GM19043 (cell line): ENCODE data around the gene NUMBL.

Experiments
- ATAC-seq: cut with Tn5 transposase; IDR thresholded peaks from one replicate; pipeline ENCODE4 v1.9.1; 2021; ENCODE audit warnings: low read depth; ENCODE audit not compliant: unreplicated experiment

NUMBL gene

GRCh38 chr19:40691421-40692211, 1.2 kb upstream of the NUMBL start:
- no peak for ATAC-seq

GRCh38 chr19:40690693-40691420, 406 bp upstream of the NUMBL start:
- ATAC-seq = no peak

- no peak for ATAC-seq
Measured at GRCh38 chr19:40689339-40690049, 957 bp downstream of the NUMBL start.

- no peak for ATAC-seq
Measured at GRCh38 chr19:40688987-40689338, 1.5 kb downstream of the NUMBL start.

GRCh38 chr19:40688309-40688708, 2.1 kb downstream of the NUMBL start:
- no peak for ATAC-seq

GRCh38 chr19:40687525-40688016, 2.9 kb downstream of the NUMBL start:
- no peak for ATAC-seq

- no peak for ATAC-seq
Measured at GRCh38 chr19:40686882-40687524, 3.4 kb downstream of the NUMBL start.

GRCh38 chr19:40685563-40685962, 4.9 kb downstream of the NUMBL start:
- no peak for ATAC-seq

- no peak for ATAC-seq
Measured at GRCh38 chr19:40685016-40685526, 5.4 kb downstream of the NUMBL start.

GRCh38 chr19:40684280-40684679, 6.2 kb downstream of the NUMBL start:
- no peak for ATAC-seq

- no peak for ATAC-seq
Measured at GRCh38 chr19:40683437-40683836, 7.0 kb downstream of the NUMBL start.

- no peak for ATAC-seq
Measured at GRCh38 chr19:40682431-40682964, 8.0 kb downstream of the NUMBL start.

- ATAC-seq = no peak
Measured at GRCh38 chr19:40681039-40681438, 9.4 kb downstream of the NUMBL start.

- ATAC-seq = no peak
Measured at GRCh38 chr19:40677156-40677555, 13.3 kb downstream of the NUMBL start.

- no peak for ATAC-seq
Measured at GRCh38 chr19:40674291-40674690, 16.2 kb downstream of the NUMBL start.

GRCh38 chr19:40673397-40673796, 17.1 kb downstream of the NUMBL start:
- no peak for ATAC-seq

- ATAC-seq = no peak
Measured at GRCh38 chr19:40672573-40673299, 17.7 kb downstream of the NUMBL start.

- ATAC-seq = no peak
Measured at GRCh38 chr19:40672038-40672437, 18.4 kb downstream of the NUMBL start.

- no peak for ATAC-seq
Measured at GRCh38 chr19:40671404-40671803, 19.0 kb downstream of the NUMBL start.
